Measurements from ENCODE around the gene HORMAD2.

DNA sequence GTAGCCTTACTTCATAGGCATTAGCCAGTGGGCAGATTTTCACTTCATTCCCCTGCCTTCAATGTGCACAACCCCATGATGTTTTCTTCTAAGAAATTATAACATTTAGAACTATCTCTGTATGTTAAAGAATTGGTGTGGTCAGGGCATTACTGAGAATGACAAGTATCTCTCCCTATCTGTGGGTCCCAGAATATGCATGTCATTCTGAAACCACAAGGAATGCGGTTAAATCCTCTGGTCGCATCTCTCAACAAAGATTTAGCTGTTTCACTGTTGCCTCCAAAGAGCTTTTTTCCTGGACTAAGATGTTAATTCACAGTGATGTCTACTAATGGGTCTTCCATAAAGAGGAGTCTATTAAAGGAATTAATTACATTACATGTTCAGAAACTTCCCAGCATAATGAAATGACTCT is 103.6 kb downstream of the HORMAD2 start:
- TF ChIP-seq GRHL2 (CRISPR knock-in tag; IDR thresholded peaks at IDR 0.05; ENCODE audit: insufficient replicate concordance, severe bottlenecking) (no peak), CTCF (IDR thresholded peaks at IDR 0.05) (no peak), FOXP4 (CRISPR knock-in tag; IDR thresholded peaks at IDR 0.05) (no peak), CREB1 (CRISPR knock-in tag; IDR thresholded peaks at IDR 0.05) (no peak), ATF2 (CRISPR knock-in tag; IDR thresholded peaks at IDR 0.05; ENCODE audit: borderline replicate concordance, low read depth) (no peak), ZNF423 (CRISPR knock-in tag; IDR thresholded peaks at IDR 0.05) (no peak), CREM (CRISPR knock-in tag; IDR thresholded peaks at IDR 0.05) (no peak), FOXP1 (CRISPR knock-in tag; IDR thresholded peaks at IDR 0.05; ENCODE audit: borderline replicate concordance) (no peak), TEAD4 (CRISPR knock-in tag; IDR thresholded peaks at IDR 0.05) (no peak), FOXK1 (CRISPR knock-in tag; IDR thresholded peaks at IDR 0.05) (no peak), ZNF532 (CRISPR knock-in tag; IDR thresholded peaks at IDR 0.05; ENCODE audit: borderline replicate concordance) (no peak)
- TF ChIP-seq, protein P1, sequence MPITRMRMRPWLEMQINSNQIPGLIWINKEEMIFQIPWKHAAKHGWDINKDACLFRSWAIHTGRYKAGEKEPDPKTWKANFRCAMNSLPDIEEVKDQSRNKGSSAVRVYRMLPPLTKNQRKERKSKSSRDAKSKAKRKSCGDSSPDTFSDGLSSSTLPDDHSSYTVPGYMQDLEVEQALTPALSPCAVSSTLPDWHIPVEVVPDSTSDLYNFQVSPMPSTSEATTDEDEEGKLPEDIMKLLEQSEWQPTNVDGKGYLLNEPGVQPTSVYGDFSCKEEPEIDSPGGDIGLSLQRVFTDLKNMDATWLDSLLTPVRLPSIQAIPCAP (CRISPR knock-in tag; IDR thresholded peaks at IDR 0.05) = no peak
